Smooth muscle cell (in vitro differentiated cells): ENCODE data around the gene ADAM12. TPM values are rescaled to one million over a fixed set of nuclear protein-coding genes. Genes with fewer than 3 reads are reported as not detected.

Experiments used
- DNase-seq: peaks from one replicate; lab custom pipeline; 2025; ENCODE audit not compliant: unreplicated experiment; lab: John Stamatoyannopoulos, UW
- H2AFZ ChIP-seq: fragments of 200-600 bp; sonication (generic); 2 replicates; pipeline ENCODE4 v1.6.0; 2016; ENCODE audit warnings: antibody characterized with exemption, low read depth, mild to moderate bottlenecking
- H3F3A ChIP-seq: fragments of 200-600 bp; sonication (generic); 2 replicates; pipeline ENCODE4 v1.6.0; 2017; ENCODE audit warnings: antibody characterized with exemption, low read depth
- H3K27ac ChIP-seq: fragments of 200-600 bp; sonication (generic); 2 replicates; pipeline ENCODE4 v1.5.1; 2016; ENCODE audit warnings: low read depth, mild to moderate bottlenecking
- H3K27me3 ChIP-seq: fragments of 200-600 bp; sonication (generic); 2 replicates; pipeline ENCODE4 v1.6.1; 2016; ENCODE audit warnings: low read depth, mild to moderate bottlenecking
- H3K36me3 ChIP-seq: fragments of 200-600 bp; sonication (generic); 2 replicates; pipeline ENCODE4 v1.5.1; 2016; ENCODE audit warnings: low read depth
- H3K4me1 ChIP-seq: fragments of 200-600 bp; sonication (generic); 2 replicates; pipeline ENCODE4 v1.5.1; 2016; ENCODE audit warnings: low read depth
- H3K4me2 ChIP-seq: fragments of 200-600 bp; sonication (generic); 2 replicates; pipeline ENCODE4 v1.6.0; 2016; ENCODE audit warnings: mild to moderate bottlenecking
- H3K4me3 ChIP-seq: fragments of 200-600 bp; sonication (generic); 2 replicates; pipeline ENCODE4 v1.5.1; 2016; ENCODE audit warnings: mild to moderate bottlenecking
- H3K79me2 ChIP-seq: fragments of 200-600 bp; sonication (generic); 2 replicates; pipeline ENCODE4 v1.6.0; 2016; ENCODE audit warnings: low read depth, mild to moderate bottlenecking
- H3K9ac ChIP-seq: fragments of 200-600 bp; sonication (generic); 2 replicates; pipeline ENCODE4 v1.6.0; 2016; ENCODE audit warnings: low read depth
- H3K9me3 ChIP-seq: fragments of 200-600 bp; sonication (generic); replicated peaks from 2 replicates; pipeline ENCODE4 v1.5.1; 2016; ENCODE audit warnings: low read depth
- H4K20me1 ChIP-seq: fragments of 200-600 bp; sonication (generic); 2 replicates; pipeline ENCODE4 v1.6.0; 2016; ENCODE audit warnings: low read depth
- WGBS: methylation state at CpG from one replicate; pipeline ENCODE4 v1.1.7; 2016; ENCODE audit warnings: low lambda C conversion rate; 5-methylcytosine and 5-hydroxymethylcytosine counted together
- polyA plus RNA-seq: library from polyadenylated mRNA; unstranded; fragments of >200 nt; fragmentation: Nextera tagmentation; extraction: Ambion mirVana; gene quantifications from 2 replicates; pipeline ENCODE4 v1.2.1, GENCODE V29; 2016
- total RNA-seq: library from RNA; depleted of rRNA; stranded (reverse); fragments of >200 nt; gene quantifications from 2 replicates; pipeline ENCODE4 v1.2.3, GENCODE V29; 2014
- TF ChIP-seq, protein P1 (sequence below): fragments of 200-600 bp; sonication (generic); IDR thresholded peaks from 2 replicates; pipeline ENCODE4 v1.5.1; 2017; ENCODE audit warnings: borderline replicate concordance, mild to moderate bottlenecking, antibody characterized with exemption; ENCODE audit not compliant: insufficient read depth, poor library complexity, severe bottlenecking

The ADAM12 gene
- total and polyA plus RNA-seq, 2 experiments from 2014 or later, result 40.0 to 54.3 TPM

GRCh38 chr10:126081841-126082466, 306.3 kb downstream of the ADAM12 start:
- no peak overlapping the region for H3K4me3 ChIP-seq
- no peak overlapping the region for H3K9ac ChIP-seq
- peak overlapping the region; percentile 10 for H2AFZ ChIP-seq
- TF ChIP-seq, protein P1, sequence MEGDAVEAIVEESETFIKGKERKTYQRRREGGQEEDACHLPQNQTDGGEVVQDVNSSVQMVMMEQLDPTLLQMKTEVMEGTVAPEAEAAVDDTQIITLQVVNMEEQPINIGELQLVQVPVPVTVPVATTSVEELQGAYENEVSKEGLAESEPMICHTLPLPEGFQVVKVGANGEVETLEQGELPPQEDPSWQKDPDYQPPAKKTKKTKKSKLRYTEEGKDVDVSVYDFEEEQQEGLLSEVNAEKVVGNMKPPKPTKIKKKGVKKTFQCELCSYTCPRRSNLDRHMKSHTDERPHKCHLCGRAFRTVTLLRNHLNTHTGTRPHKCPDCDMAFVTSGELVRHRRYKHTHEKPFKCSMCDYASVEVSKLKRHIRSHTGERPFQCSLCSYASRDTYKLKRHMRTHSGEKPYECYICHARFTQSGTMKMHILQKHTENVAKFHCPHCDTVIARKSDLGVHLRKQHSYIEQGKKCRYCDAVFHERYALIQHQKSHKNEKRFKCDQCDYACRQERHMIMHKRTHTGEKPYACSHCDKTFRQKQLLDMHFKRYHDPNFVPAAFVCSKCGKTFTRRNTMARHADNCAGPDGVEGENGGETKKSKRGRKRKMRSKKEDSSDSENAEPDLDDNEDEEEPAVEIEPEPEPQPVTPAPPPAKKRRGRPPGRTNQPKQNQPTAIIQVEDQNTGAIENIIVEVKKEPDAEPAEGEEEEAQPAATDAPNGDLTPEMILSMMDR, result no peak
- H3F3A ChIP-seq, result peaks cover 7% of the 10 kb centered on the region
- H3K36me3 ChIP-seq, result no peaks in the 10 kb centered on the region
- H3K27ac ChIP-seq, result peak overlapping the region; percentile 84
- no peaks in the 10 kb centered on the region for H3K79me2 ChIP-seq
- H3K27me3 ChIP-seq, result no peaks in the 10 kb centered on the region
- no peak for DNase-seq
- H3K9me3 ChIP-seq, result no peaks in the 10 kb centered on the region
- H3K4me2 ChIP-seq, result peak overlapping the region; percentile 73
- 82% methylated on average over 14 of the region's 14 CpGs for WGBS
- peaks cover 7% of the 10 kb centered on the region for H3K4me1 ChIP-seq
- H4K20me1 ChIP-seq, result no peaks in the 10 kb centered on the region

GRCh38 chr10:126080879-126081411, 307.3 kb downstream of the ADAM12 start:
- Histone ChIP-seq H3K9ac (peak overlapping the region; percentile 38), H3K4me1 (peaks cover 7% of the 10 kb centered on the region), H4K20me1 (no peaks in the 10 kb centered on the region), H3K9me3 (no peaks in the 10 kb centered on the region), H3K79me2 (no peaks in the 10 kb centered on the region), H3K4me3 (peak overlapping the region; percentile 19), H2AFZ (no peak overlapping the region), H3K27ac (peak overlapping the region; percentile 84), H3K4me2 (peak overlapping the region; percentile 73), H3F3A (peaks cover 7% of the 10 kb centered on the region), H3K36me3 (no peaks in the 10 kb centered on the region), H3K27me3 (no peaks in the 10 kb centered on the region)
- DNase-seq, result no peak
- TF ChIP-seq, protein P1, result no peak
- 25% methylated on average over 12 of the region's 12 CpGs for WGBS

- Histone ChIP-seq H3K4me2 (peak overlapping the region; percentile 73), H3K27me3 (no peaks in the 10 kb centered on the region), H3K9ac (no peak overlapping the region), H3K79me2 (no peaks in the 10 kb centered on the region), H3F3A (peaks cover 7% of the 10 kb centered on the region), H3K4me3 (no peak overlapping the region), H2AFZ (no peak overlapping the region), H3K36me3 (no peaks in the 10 kb centered on the region), H3K9me3 (no peaks in the 10 kb centered on the region), H4K20me1 (no peaks in the 10 kb centered on the region), H3K27ac (peak overlapping the region; percentile 84), H3K4me1 (peaks cover 7% of the 10 kb centered on the region)
- no peak for DNase-seq
- 81% methylated on average over 7 of the region's 7 CpGs for WGBS
- TF ChIP-seq, protein P1, result no peak
Measured at GRCh38 chr10:126080291-126080825, 307.9 kb downstream of the ADAM12 start.
